ENCODE results near the gene UBN1. TPM values are rescaled to one million over a fixed set of nuclear protein-coding genes. Genes with fewer than 3 reads are reported as not detected.

The UBN1 gene
- total and polyA plus RNA-seq, 4 donors = 7.3 to 19.7 (median 14.2) TPM

GRCh38 chr16:4828567-4829321, 18.5 kb upstream of the UBN1 start:
- DNase-seq (ENCODE audit: low spot score) = no peak
- Histone ChIP-seq H3K36me3 (ENCODE audit: control insufficient read depth in 4 of 4, insufficient read depth in 3 of 4, low read depth in 1 of 4, low read length in 3 of 4) (peaks cover 13 to 79% (median 57%) of the 10 kb centered on the region in 4 donors), H3K4me3 (ENCODE audit: low read depth in 1 of 3, low read length in 3 of 3) (no peak overlapping the region), H3K9me3 (ENCODE audit: control insufficient read depth in 4 of 4, low read length in 3 of 4) (no peaks in the 10 kb centered on the region), H3K9ac (ENCODE audit: low read depth in 1 of 2, low read length in 2 of 2) (no peak overlapping the region), H3K27ac (ENCODE audit: low read depth in 1 of 2, low read length in 2 of 2) (no peak overlapping the region), H3K27me3 (ENCODE audit: control insufficient read depth in 4 of 4, insufficient read depth in 4 of 4, low read length in 3 of 4) (no peaks in the 10 kb centered on the region), H3K4me1 (ENCODE audit: control insufficient read depth in 4 of 4, insufficient read depth in 4 of 4, low read length in 3 of 4) (no peaks in the 10 kb centered on the region)
- no peak for TF ChIP-seq CTCF (IDR thresholded peaks at IDR 0.05; ENCODE audit: low read depth, low read length, missing input control)
- TF ChIP-seq GABPA (IDR thresholded peaks at IDR 0.05 in 1 of 2, conservative IDR thresholded peaks at IDR 0.05 in 1 of 2) = no peak
- no peak for TF ChIP-seq MAX (IDR thresholded peaks at IDR 0.05)
- no peak for TF ChIP-seq FOXA2 (IDR thresholded peaks at IDR 0.05)
- TF ChIP-seq NR2F2 (IDR thresholded peaks at IDR 0.05) = no peak
- TF ChIP-seq, protein P1, sequence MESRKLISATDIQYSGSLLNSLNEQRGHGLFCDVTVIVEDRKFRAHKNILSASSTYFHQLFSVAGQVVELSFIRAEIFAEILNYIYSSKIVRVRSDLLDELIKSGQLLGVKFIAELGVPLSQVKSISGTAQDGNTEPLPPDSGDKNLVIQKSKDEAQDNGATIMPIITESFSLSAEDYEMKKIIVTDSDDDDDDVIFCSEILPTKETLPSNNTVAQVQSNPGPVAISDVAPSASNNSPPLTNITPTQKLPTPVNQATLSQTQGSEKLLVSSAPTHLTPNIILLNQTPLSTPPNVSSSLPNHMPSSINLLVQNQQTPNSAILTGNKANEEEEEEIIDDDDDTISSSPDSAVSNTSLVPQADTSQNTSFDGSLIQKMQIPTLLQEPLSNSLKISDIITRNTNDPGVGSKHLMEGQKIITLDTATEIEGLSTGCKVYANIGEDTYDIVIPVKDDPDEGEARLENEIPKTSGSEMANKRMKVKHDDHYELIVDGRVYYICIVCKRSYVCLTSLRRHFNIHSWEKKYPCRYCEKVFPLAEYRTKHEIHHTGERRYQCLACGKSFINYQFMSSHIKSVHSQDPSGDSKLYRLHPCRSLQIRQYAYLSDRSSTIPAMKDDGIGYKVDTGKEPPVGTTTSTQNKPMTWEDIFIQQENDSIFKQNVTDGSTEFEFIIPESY (IDR thresholded peaks at IDR 0.05) = no peak
- TF ChIP-seq, protein P2, sequence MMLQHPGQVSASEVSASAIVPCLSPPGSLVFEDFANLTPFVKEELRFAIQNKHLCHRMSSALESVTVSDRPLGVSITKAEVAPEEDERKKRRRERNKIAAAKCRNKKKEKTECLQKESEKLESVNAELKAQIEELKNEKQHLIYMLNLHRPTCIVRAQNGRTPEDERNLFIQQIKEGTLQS (IDR thresholded peaks at IDR 0.05) = no peak
- no peak for TF ChIP-seq REST (IDR thresholded peaks at IDR 0.05)
- no peak for TF ChIP-seq TAF1 (conservative IDR thresholded peaks at IDR 0.05)
- TF ChIP-seq HNF4A (conservative IDR thresholded peaks at IDR 0.05) = no peak
- no peak for TF ChIP-seq SP1 (IDR thresholded peaks at IDR 0.05)
- no peak for TF ChIP-seq RAD21 (IDR thresholded peaks at IDR 0.05)
- no peak for TF ChIP-seq JUND (IDR thresholded peaks at IDR 0.05)
- no peak for TF ChIP-seq RXRA (IDR thresholded peaks at IDR 0.05)
- TF ChIP-seq FOXA1 (IDR thresholded peaks at IDR 0.05) = no peak
- 90% methylated on average over 11 of the region's 11 CpGs for WGBS

Data from liver (tissue), 9 donors.